ENCODE data around the gene CDK5RAP1.
A peak's percentile ranks its signal among the peaks of the same experiment; 100 is the strongest.

CDK5RAP1 gene

GRCh38 chr20:33399924-33400323 lies 1.4 kb downstream of the CDK5RAP1 start:
- Histone ChIP-seq H3K9ac (ENCODE audit: low read length) (peak overlapping the region; percentile 84; the same call in 1 of the 2 replicates), H3K9me3 (ENCODE audit: low read length) (no peaks in the 10 kb centered on the region), H3F3A (ENCODE audit: insufficient read depth, low read length) (no peaks in the 10 kb centered on the region), H3K4me2 (ENCODE audit: low read length) (peak overlapping the region; percentile 73), H2AFZ (ENCODE audit: low read length) (no peak overlapping the region), H3K27me3 (ENCODE audit: insufficient read depth, low read length) (no peaks in the 10 kb centered on the region), H4K20me1 (ENCODE audit: insufficient read depth, low read length) (no peaks in the 10 kb centered on the region), H3K27ac (ENCODE audit: low read depth, low read length, poor library complexity, severe bottlenecking) (no peak overlapping the region), H3K4me1 (ENCODE audit: insufficient read depth, low read length, severe bottlenecking) (peaks cover 27% of the 10 kb centered on the region), H3K4me3 (ENCODE audit: low read depth, low read length, poor library complexity, severe bottlenecking) (peak overlapping the region; percentile 88), H3K9me2 (ENCODE audit: low read depth, low read length) (no peaks in the 10 kb centered on the region), H3K36me3 (ENCODE audit: insufficient read depth, low read length) (peaks cover 22% of the 10 kb centered on the region), H3K79me2 (ENCODE audit: insufficient read depth, low read length) (peaks cover 43% of the 10 kb centered on the region)
- TF ChIP-seq EZH2 (IDR thresholded peaks at IDR 0.05; ENCODE audit: borderline replicate concordance, low read length) (no peak), CTCF (IDR thresholded peaks at IDR 0.05; ENCODE audit: low read length) (no peak)

GRCh38 chr20:33394718-33395117 lies 6.6 kb downstream of the CDK5RAP1 start:
- Histone ChIP-seq H4K20me1 (ENCODE audit: insufficient read depth, low read length) (no peaks in the 10 kb centered on the region), H3K4me1 (ENCODE audit: insufficient read depth, low read length, severe bottlenecking) (peaks cover 6% of the 10 kb centered on the region), H3K27me3 (ENCODE audit: insufficient read depth, low read length) (no peaks in the 10 kb centered on the region), H3K27ac (ENCODE audit: low read depth, low read length, poor library complexity, severe bottlenecking) (no peak overlapping the region), H3K9me2 (ENCODE audit: low read depth, low read length) (no peaks in the 10 kb centered on the region), H3K4me2 (ENCODE audit: low read length) (no peak overlapping the region), H3K9me3 (ENCODE audit: low read length) (no peaks in the 10 kb centered on the region), H3K79me2 (ENCODE audit: insufficient read depth, low read length) (peaks cover 28% of the 10 kb centered on the region), H3K36me3 (ENCODE audit: insufficient read depth, low read length) (peaks cover 65% of the 10 kb centered on the region), H3F3A (ENCODE audit: insufficient read depth, low read length) (no peaks in the 10 kb centered on the region), H2AFZ (ENCODE audit: low read length) (no peak overlapping the region), H3K4me3 (ENCODE audit: low read depth, low read length, poor library complexity, severe bottlenecking) (no peak overlapping the region), H3K9ac (ENCODE audit: low read length) (no peak overlapping the region)
- TF ChIP-seq CTCF (IDR thresholded peaks at IDR 0.05; ENCODE audit: low read length) (peak; percentile 32; the same call in 1 of the 2 replicates), EZH2 (IDR thresholded peaks at IDR 0.05; ENCODE audit: borderline replicate concordance, low read length) (no peak)

- Histone ChIP-seq H3K4me3 (ENCODE audit: low read depth, low read length, poor library complexity, severe bottlenecking) (no peak overlapping the region), H3K27ac (ENCODE audit: low read depth, low read length, poor library complexity, severe bottlenecking) (no peak overlapping the region), H3K36me3 (ENCODE audit: insufficient read depth, low read length) (peaks cover 67% of the 10 kb centered on the region), H3K79me2 (ENCODE audit: insufficient read depth, low read length) (peaks cover 17% of the 10 kb centered on the region), H3K9ac (ENCODE audit: low read length) (no peak overlapping the region), H2AFZ (ENCODE audit: low read length) (no peak overlapping the region), H4K20me1 (ENCODE audit: insufficient read depth, low read length) (no peaks in the 10 kb centered on the region), H3K9me2 (ENCODE audit: low read depth, low read length) (no peaks in the 10 kb centered on the region), H3F3A (ENCODE audit: insufficient read depth, low read length) (no peaks in the 10 kb centered on the region), H3K4me1 (ENCODE audit: insufficient read depth, low read length, severe bottlenecking) (no peaks in the 10 kb centered on the region), H3K4me2 (ENCODE audit: low read length) (no peak overlapping the region), H3K27me3 (ENCODE audit: insufficient read depth, low read length) (no peaks in the 10 kb centered on the region), H3K9me3 (ENCODE audit: low read length) (no peaks in the 10 kb centered on the region)
- no peak for TF ChIP-seq CTCF (IDR thresholded peaks at IDR 0.05; ENCODE audit: low read length)
- no peak for TF ChIP-seq EZH2 (IDR thresholded peaks at IDR 0.05; ENCODE audit: borderline replicate concordance, low read length)
Measured at GRCh38 chr20:33393609-33394008, 7.7 kb downstream of the CDK5RAP1 start.
